SK-N-SH treated with all-trans-retinoic acid at 6 μM for 48 hours (cell line): Measurements from ENCODE around the gene IFRD2.
"Not testable (repeated sequence)": the region's sequence is repeated elsewhere in the genome, so short reads cannot be mapped to it uniquely, and the experiment has no call there.

ENCODE experiments used
- ATAC-seq: fragments of 200-7000 bp; cut with Tn5 transposase; 3 replicates; pipeline ENCODE4 v1.9.1; 2020; ENCODE audit warnings: mild to moderate bottlenecking, moderate library complexity
- ARNTL ChIP-seq: fragments of 450-650 bp; formaldehyde crosslinking; IDR thresholded peaks from 2 replicates; pipeline ENCODE4 v1.5.0; 2020; ENCODE audit warnings: low read depth, mild to moderate bottlenecking, moderate library complexity, borderline replicate concordance
- BACH2 ChIP-seq: fragments of 250-450 bp; sonication (Bioruptor Pico); IDR thresholded peaks from 2 replicates; pipeline ENCODE4 v1.9.0; 2021; ENCODE audit warnings: mild to moderate bottlenecking, borderline replicate concordance
- CSDC2 ChIP-seq: fragments of 250-450 bp; sonication (Bioruptor Pico); IDR thresholded peaks from 2 replicates; pipeline ENCODE4 v1.5.0; 2020; ENCODE audit warnings: mild to moderate bottlenecking, moderate library complexity
- CSRNP3 ChIP-seq: fragments of 250-450 bp; sonication (Bioruptor Pico); IDR thresholded peaks from 2 replicates; pipeline ENCODE4 v1.5.1; 2021; ENCODE audit warnings: mild to moderate bottlenecking, moderate library complexity
- ESRRG ChIP-seq: fragments of 250-450 bp; sonication (Bioruptor Pico); IDR thresholded peaks from 2 replicates; pipeline ENCODE4 v1.6.1; 2021; ENCODE audit warnings: mild to moderate bottlenecking
- GLIS3 ChIP-seq: fragments of 250-450 bp; sonication (Bioruptor Pico); IDR thresholded peaks from 2 replicates; pipeline ENCODE4 v1.5.0; 2020; ENCODE audit warnings: mild to moderate bottlenecking, moderate library complexity
- ISL1 ChIP-seq: fragments of 250-450 bp; sonication (Bioruptor Pico); IDR thresholded peaks from 2 replicates; pipeline ENCODE4 v2.1.2; 2022; ENCODE audit warnings: mild to moderate bottlenecking, moderate library complexity
- OSR1 ChIP-seq: fragments of 250-450 bp; sonication (Bioruptor Pico); IDR thresholded peaks from 2 replicates; pipeline ENCODE4 v1.8.0; 2022; ENCODE audit warnings: moderate library complexity, mild to moderate bottlenecking, inconsistent platforms
- POU6F1 ChIP-seq: fragments of 250-450 bp; sonication (Bioruptor Pico); IDR thresholded peaks from 2 replicates; pipeline ENCODE4 v1.8.0; 2021; ENCODE audit warnings: low read depth, mild to moderate bottlenecking, moderate library complexity, borderline replicate concordance
- PPARA ChIP-seq: fragments of 250-450 bp; sonication (Bioruptor Pico); IDR thresholded peaks from 2 replicates; pipeline ENCODE4 v1.5.0; 2020; ENCODE audit warnings: mild to moderate bottlenecking, borderline replicate concordance
- RARB ChIP-seq: fragments of 250-450 bp; sonication (Bioruptor Pico); IDR thresholded peaks from 2 replicates; pipeline ENCODE4 v1.8.0; 2021; ENCODE audit warnings: mild to moderate bottlenecking, moderate library complexity
- SNAI2 ChIP-seq: fragments of 250-450 bp; sonication (Bioruptor Pico); IDR thresholded peaks from 2 replicates; pipeline ENCODE4 v1.5.0; 2020; ENCODE audit warnings: mild to moderate bottlenecking, moderate library complexity
- TCF4 ChIP-seq: fragments of 250-450 bp; sonication (Bioruptor Pico); IDR thresholded peaks from 2 replicates; pipeline ENCODE4 v1.8.0; 2021; ENCODE audit warnings: mild to moderate bottlenecking, moderate library complexity, borderline replicate concordance
- TOX ChIP-seq: fragments of 250-450 bp; sonication (Bioruptor Pico); IDR thresholded peaks from 2 replicates; pipeline ENCODE4 v1.8.0; 2021; ENCODE audit warnings: mild to moderate bottlenecking, moderate library complexity, borderline replicate concordance
- TSHZ2 ChIP-seq: fragments of 250-450 bp; sonication (Bioruptor Pico); IDR thresholded peaks from 2 replicates; pipeline ENCODE4 v1.5.0; 2020; ENCODE audit warnings: mild to moderate bottlenecking, moderate library complexity
- ZC3H10 ChIP-seq: fragments of 250-450 bp; sonication (Bioruptor Pico); IDR thresholded peaks from 2 replicates; pipeline ENCODE4 v1.5.1; 2021; ENCODE audit warnings: mild to moderate bottlenecking, moderate library complexity
- ZFP3 ChIP-seq: fragments of 250-450 bp; sonication (Bioruptor Pico); IDR thresholded peaks from 2 replicates; pipeline ENCODE4 v1.5.0; 2020; ENCODE audit warnings: mild to moderate bottlenecking, moderate library complexity
- ZFP30 ChIP-seq: fragments of 450-650 bp; formaldehyde crosslinking; IDR thresholded peaks from 2 replicates; pipeline ENCODE4 v1.5.0; 2022; ENCODE audit warnings: mild to moderate bottlenecking, moderate library complexity
- ZNF565 ChIP-seq: fragments of 450-650 bp; formaldehyde crosslinking; conservative IDR thresholded peaks from 2 replicates; pipeline ENCODE4 v1.5.0; 2020; ENCODE audit warnings: low read depth, mild to moderate bottlenecking, moderate library complexity
- ZNF70 ChIP-seq: fragments of 450-650 bp; formaldehyde crosslinking; IDR thresholded peaks from 2 replicates; pipeline ENCODE4 v1.5.0; 2020; ENCODE audit warnings: mild to moderate bottlenecking, moderate library complexity
- ZNF8 ChIP-seq: fragments of 450-650 bp; formaldehyde crosslinking; IDR thresholded peaks from 2 replicates; pipeline ENCODE4 v1.5.0; 2020; ENCODE audit warnings: mild to moderate bottlenecking, moderate library complexity

The IFRD2 gene

GRCh38 chr3:50287262-50287661, 5.0 kb downstream of the IFRD2 start:
- TF ChIP-seq OSR1 (CRISPR knock-in tag) (no peak), TSHZ2 (CRISPR knock-in tag) (no peak), CSRNP3 (no peak), ARNTL (CRISPR knock-in tag) (no peak), ZNF8 (CRISPR knock-in tag) (no peak), ZNF70 (no peak), BACH2 (no peak), TCF4 (CRISPR knock-in tag) (no peak), GLIS3 (no peak), CSDC2 (CRISPR knock-in tag) (no peak)

GRCh38 chr3:50286322-50287227, 5.7 kb downstream of the IFRD2 start:
- no peak for ATAC-seq
- TF ChIP-seq TCF4 (CRISPR knock-in tag) (no peak), ZNF70 (no peak), POU6F1 (CRISPR knock-in tag) (no peak), PPARA (no peak)

More at GRCh38 chr3:50287262-50287661, 5.0 kb downstream of the IFRD2 start:
- no peak for ATAC-seq

- ATAC-seq, result not testable (repeated sequence)
Observed at GRCh38 chr3:50284121-50284520, 8.1 kb downstream of the IFRD2 start.

- no peak for ATAC-seq
- TF ChIP-seq ZFP3 (CRISPR knock-in tag) (no peak), TSHZ2 (CRISPR knock-in tag) (no peak), ZNF565 (CRISPR knock-in tag) (no peak), RARB (CRISPR knock-in tag) (no peak), ZC3H10 (CRISPR knock-in tag) (no peak), SNAI2 (CRISPR knock-in tag) (no peak), BACH2 (no peak), TOX (CRISPR knock-in tag) (no peak), GLIS3 (no peak), TCF4 (CRISPR knock-in tag) (no peak), ESRRG (CRISPR knock-in tag) (no peak), ZFP30 (CRISPR knock-in tag) (no peak), POU6F1 (CRISPR knock-in tag) (no peak), CSDC2 (CRISPR knock-in tag) (no peak), ZNF8 (CRISPR knock-in tag) (no peak), ZNF70 (no peak), CSRNP3 (no peak), ISL1 (CRISPR knock-in tag) (no peak), OSR1 (CRISPR knock-in tag) (no peak)
Observed at GRCh38 chr3:50279255-50280016, 12.8 kb downstream of the IFRD2 start.
